Superior temporal gyrus (tissue), 1 donor: ENCODE measurements around the gene CHTOP.
"Not testable (repeated sequence)": the region's sequence is repeated elsewhere in the genome, so short reads cannot be mapped to it uniquely, and the experiment has no call there.

Source experiments
- DNase-seq: peaks from one replicate; pipeline ENCODE4 v3.0.0-alpha.2; 2016; ENCODE audit errors: extremely low spot score

CHTOP gene, protein sequence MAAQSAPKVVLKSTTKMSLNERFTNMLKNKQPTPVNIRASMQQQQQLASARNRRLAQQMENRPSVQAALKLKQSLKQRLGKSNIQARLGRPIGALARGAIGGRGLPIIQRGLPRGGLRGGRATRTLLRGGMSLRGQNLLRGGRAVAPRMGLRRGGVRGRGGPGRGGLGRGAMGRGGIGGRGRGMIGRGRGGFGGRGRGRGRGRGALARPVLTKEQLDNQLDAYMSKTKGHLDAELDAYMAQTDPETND

GRCh38 chr1:153633754-153634665 lies at the start of gene CHTOP:
TSS of gene CHTOP (plus strand) at chr1:153634066. CDS start at chr1:153636589, 2,523 bp downstream.
- peak; percentile 100 for DNase-seq

DNA sequence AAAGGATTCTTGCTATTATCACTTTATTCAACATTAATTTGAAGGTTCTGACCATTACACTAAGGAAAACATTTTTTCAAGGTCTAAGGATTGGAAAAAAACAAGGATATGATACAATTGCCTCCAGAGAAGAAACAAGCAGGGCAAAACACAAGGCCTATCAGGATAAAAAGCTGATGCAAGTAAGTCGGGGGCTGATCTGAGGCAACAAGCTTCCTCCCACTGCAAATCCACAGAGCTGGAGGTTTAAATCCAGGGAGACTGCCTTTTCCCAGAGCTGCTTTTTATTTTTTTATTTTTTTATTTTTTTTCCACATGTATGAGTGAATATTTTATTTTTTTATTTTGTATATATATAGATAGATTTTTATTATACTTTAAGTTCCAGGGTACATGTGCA lies 48.9 kb upstream of the CHTOP start:
- no peak for DNase-seq

DNA sequence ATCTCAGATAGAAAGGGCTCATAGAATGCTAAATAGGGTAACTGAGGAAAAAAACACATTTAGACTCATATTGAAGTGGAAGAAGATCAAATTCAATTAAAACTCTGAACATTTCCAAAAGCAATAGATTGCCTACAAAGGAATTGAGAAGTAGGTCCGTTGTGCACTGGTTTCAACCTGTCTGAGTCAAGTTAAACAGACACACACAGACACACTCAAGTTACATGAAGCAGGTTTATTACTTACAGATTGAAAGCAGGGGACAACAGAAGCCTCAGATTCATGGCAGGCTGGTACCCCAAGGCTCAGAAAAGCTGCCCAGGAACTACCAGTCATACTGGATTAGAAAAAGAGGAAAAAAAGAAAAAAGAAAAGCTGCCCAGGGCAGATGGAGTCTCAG lies 47.5 kb upstream of the CHTOP start:
- no peak for DNase-seq

DNA sequence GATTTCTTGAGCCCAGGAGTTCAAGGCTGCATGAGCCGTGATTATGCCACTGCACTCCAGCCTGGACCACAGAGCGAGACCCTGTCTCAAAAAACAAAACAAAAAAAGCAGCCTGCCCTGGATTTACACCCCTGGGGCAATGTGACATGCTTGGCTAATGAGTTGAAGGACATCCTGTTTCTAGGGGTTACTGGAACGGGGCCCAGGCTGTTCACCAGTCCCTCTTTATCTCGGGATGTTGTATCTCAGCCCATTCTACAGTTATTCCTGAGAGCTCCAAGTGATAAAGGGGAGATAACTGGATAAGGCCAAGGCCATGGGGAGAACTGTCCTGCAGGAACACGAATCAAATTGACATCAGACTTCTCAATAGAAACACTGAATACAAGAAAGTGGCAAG lies 46.6 kb upstream of the CHTOP start:
- no peak for DNase-seq

GRCh38 chr1:153588033-153588432 lies 45.8 kb upstream of the CHTOP start:
- not testable (repeated sequence) for DNase-seq

DNA sequence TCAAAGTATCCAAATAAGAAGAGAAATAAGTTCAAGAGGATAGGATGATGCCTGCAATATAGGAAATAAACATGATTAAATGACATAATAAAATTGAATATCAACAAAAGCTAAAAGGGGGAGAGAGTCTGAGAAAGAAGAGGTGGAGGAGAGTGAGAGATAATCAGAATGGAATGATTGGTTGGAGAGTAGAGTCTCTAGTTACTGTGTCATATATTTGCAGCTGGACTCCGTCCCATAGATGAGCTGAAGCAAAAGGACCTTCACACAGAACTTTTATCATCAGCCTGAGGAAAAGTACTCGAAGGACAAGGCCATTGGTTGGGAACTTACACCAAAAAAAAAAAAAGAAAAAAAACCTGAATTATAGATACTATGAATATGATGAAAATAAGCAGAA lies 45.4 kb upstream of the CHTOP start:
- DNase-seq, result no peak

GRCh38 chr1:153592748-153593147 lies 41.1 kb upstream of the CHTOP start:
- peak; percentile 35 for DNase-seq

GRCh38 chr1:153597206-153597605 lies 36.7 kb upstream of the CHTOP start:
- no peak for DNase-seq

- DNase-seq, result no peak
These were observed 35.3 kb upstream of the CHTOP start for GRCh38 chr1:153598309-153599172.

- DNase-seq, result no peak
These were observed 34.0 kb upstream of the CHTOP start for GRCh38 chr1:153599847-153600246.

DNA sequence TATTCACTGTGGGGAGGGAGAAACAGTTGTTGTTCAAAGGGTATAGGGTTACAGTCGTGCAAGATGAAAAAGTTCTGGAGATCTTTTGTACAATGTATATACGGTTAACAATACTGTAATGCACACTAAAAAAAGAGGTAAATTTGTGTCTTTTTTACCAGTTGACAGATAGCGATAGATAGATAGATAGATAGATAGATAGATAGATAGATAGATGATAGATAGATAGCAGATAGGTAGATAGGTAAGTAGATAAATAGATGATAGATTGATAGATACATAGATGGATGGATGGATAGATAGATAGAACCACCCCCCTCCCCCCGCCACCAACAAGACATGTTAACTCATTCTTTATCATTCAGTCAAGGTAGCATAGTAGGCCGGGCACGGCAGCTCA lies 31.1 kb upstream of the CHTOP start:
- DNase-seq, result no peak

DNA sequence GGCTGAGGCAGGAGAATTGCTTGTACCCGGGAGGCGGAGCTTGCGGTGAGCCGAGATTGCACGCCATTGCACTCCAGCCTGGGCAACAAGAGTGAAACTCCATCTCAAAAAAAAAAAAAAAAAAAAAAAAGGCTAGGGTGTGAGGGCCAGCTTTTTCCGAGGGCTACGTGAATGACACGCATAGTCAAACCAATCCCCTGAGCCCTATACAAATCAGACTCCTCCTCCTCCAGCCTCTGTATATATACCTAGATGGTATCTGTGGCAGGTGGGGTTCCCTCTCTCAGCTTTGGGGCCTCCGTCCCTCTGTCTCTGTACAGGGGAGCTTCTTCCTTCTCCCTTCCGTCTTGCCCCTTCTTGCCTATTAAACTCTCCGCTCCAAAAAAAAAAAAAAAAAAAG lies 27.7 kb upstream of the CHTOP start:
- no peak for DNase-seq

GRCh38 chr1:153607381-153607780 lies 26.5 kb upstream of the CHTOP start:
- no peak for DNase-seq

GRCh38 chr1:153608089-153608682 lies 25.7 kb upstream of the CHTOP start:
- DNase-seq, result no peak

GRCh38 chr1:153608742-153609584 lies 24.9 kb upstream of the CHTOP start:
- peak; percentile 68 for DNase-seq

GRCh38 chr1:153609585-153609907 lies 24.3 kb upstream of the CHTOP start:
- no peak for DNase-seq

- DNase-seq, result no peak
These were observed 23.5 kb upstream of the CHTOP start for GRCh38 chr1:153610334-153610733.

- DNase-seq, result no peak
These were observed 23.0 kb upstream of the CHTOP start for GRCh38 chr1:153610811-153611301.

- DNase-seq, result no peak
These were observed 22.5 kb upstream of the CHTOP start for GRCh38 chr1:153611356-153611755.

DNA sequence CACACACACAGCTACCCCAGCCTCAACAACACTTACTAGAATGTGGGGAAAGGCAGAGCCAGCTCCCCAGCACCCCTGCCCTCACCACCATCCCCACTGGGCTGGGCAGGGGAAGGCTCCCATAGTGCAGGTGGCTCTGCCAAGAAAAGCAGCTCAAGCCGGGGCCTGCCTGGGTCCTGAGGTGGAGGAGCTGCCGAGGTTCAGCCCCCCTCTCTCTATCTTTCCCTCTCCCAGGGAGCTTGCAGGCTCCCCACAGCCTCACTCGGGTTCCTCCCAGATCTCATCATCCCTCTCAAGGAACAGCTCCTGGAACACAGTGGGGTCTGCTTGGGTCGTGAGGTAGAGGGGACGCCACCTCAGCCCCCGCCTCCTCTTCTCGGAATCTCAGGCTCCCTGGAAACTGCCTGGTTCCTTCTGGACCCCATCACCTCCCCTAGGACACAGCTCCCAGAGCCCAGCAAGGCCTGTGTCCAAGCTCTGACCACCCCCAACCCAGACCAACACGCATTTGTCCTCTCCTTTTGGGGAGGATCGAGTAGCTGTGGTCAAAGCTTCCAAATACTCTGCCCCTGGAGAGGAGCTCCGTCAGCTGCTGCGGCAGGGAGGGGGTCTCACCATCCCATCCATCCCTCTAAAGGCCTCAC lies 21.6 kb upstream of the CHTOP start:
- no peak for DNase-seq
